ENCODE measurements around the gene RTL10. TPM values are rescaled to one million over a fixed set of nuclear protein-coding genes. Genes with fewer than 3 reads are reported as not detected.

The RTL10 gene
- total and polyA plus RNA-seq, 2 of the 13 experiments (the other 11 are each of a cell fraction or from before 2014, with no cell fraction given), result 14.1 to 15.8 TPM

DNA sequence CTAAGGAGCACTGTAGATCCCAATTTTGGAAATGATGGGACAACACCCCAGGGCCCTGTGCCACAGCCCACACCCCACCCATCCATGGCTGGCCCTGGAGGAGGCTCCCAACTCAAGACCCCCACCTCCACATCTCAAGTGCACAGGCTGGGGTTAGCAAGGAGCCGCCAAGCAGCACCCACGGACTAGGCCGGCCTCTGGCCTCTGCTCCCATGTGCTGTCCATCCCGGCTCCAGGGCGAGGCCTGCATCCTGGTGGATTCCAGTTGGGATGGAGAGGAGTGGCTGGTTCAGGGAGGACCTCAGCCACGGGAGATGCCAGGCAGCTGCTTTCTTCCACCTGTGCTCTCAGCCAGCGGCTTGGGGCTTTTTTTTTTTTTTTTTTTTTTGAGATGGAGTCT is 43.5 kb upstream of the RTL10 start:
- in situ Hi-C loops (cut with HindIII; ENCODE audit: extremely low pct_ligation_motif_present, low pct_unique_long_range_greater_than_20kb), result no loop called here
- H3K9ac ChIP-seq (ENCODE audit: insufficient read depth, low read depth, low read length), result 0 out of 2 replicates have a peak overlapping the region, but pooled peaks have one; percentile 59
- CTCF ChIA-PET (ENCODE audit: low intra/inter-chr PET ratio, low total read pairs), result no interaction called here

DNA sequence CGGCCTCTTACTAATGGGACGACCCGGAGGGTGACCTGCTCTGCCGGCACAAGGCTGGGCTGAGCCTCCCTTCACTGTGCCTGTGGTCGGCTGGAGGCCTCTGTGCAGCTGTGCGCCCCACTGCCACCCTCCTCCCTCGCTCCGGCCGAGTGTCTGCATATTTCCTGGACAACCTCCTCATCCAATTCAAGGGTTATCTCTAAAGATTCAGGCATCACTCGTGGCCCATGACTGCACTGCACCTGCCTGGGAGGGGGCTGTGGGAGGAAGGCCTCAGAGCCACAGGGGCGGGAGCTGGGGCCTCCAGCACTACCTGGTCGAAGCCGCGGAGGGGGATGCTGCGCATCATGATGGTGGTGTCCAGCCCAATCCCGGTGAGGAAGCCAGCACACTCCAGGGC is 43.1 kb upstream of the RTL10 start:
- peaks cover 5 to 15% of the 10 kb centered on the region in 2 experiments; a peak in 4 of 5 replicates for H3K36me3 ChIP-seq (replicated peaks in 1 of 2; ENCODE audit: control insufficient read depth in 1 of 2, insufficient read depth in 2 of 2, low read length in 2 of 2)
- no peaks in the 10 kb centered on the region for H3K27me3 ChIP-seq (ENCODE audit: control insufficient read depth in 1 of 2, insufficient read depth in 2 of 2, low read length in 2 of 2)
- ATAC-seq (no peak), FAIRE-seq (no peak), DNase-seq (ENCODE audit: low spot score) (no peak)
- ChIA-PET POLR2A (interaction anchor here (1.2 kb wide), 1 partner anchor 43 kb away, joined by 6 read pairs; the partner anchor contains the start of genes GNB1L and RTL10), CTCF (ENCODE audit: low intra/inter-chr PET ratio, low total read pairs) (no interaction called here)
- no peaks in the 10 kb centered on the region for H4K20me1 ChIP-seq (ENCODE audit: insufficient read depth, low read length)
- intact Hi-C loops (cut with micrococcal nuclease; ENCODE audit: unreplicated experiment), result no loop called here
- H3K79me2 ChIP-seq (ENCODE audit: insufficient read depth, low read length), result no peaks in the 10 kb centered on the region
- peaks cover 64% of the 10 kb centered on the region for H3K4me1 ChIP-seq (ENCODE audit: insufficient read depth, low read length)
- H3K27ac ChIP-seq (ENCODE audit: extremely low read length, insufficient read depth, low read length), result no peak overlapping the region
- H3K9ac ChIP-seq (ENCODE audit: insufficient read depth, low read depth, low read length), result no peak overlapping the region
- no peaks in the 10 kb centered on the region for H3K9me3 ChIP-seq (ENCODE audit: low read length)
- no peak for TF ChIP-seq SRF (IDR thresholded peaks at IDR 0.05; ENCODE audit: low read depth, low read length)
- no peak for TF ChIP-seq PAX8 (CRISPR knock-in tag; IDR thresholded peaks at IDR 0.05; ENCODE audit: borderline replicate concordance)
- TF ChIP-seq RXRA (CRISPR knock-in tag; IDR thresholded peaks at IDR 0.05), result no peak
- no peak for TF ChIP-seq ZNF607 (CRISPR knock-in tag; IDR thresholded peaks at IDR 0.05; ENCODE audit: borderline replicate concordance)
- no peak for TF ChIP-seq PAWR (CRISPR knock-in tag; IDR thresholded peaks at IDR 0.05; ENCODE audit: borderline replicate concordance)
- no peak for TF ChIP-seq ZNF605 (CRISPR knock-in tag; IDR thresholded peaks at IDR 0.05)
- TF ChIP-seq ZNF816 (CRISPR knock-in tag; IDR thresholded peaks at IDR 0.05; ENCODE audit: borderline replicate concordance), result no peak
- no peak for TF ChIP-seq SP1 (IDR thresholded peaks at IDR 0.05)
- TF ChIP-seq SP1 (CRISPR knock-in tag; IDR thresholded peaks at IDR 0.05), result no peak
- TF ChIP-seq ZNF354B (CRISPR knock-in tag; IDR thresholded peaks at IDR 0.05), result no peak
- TF ChIP-seq, protein P1, sequence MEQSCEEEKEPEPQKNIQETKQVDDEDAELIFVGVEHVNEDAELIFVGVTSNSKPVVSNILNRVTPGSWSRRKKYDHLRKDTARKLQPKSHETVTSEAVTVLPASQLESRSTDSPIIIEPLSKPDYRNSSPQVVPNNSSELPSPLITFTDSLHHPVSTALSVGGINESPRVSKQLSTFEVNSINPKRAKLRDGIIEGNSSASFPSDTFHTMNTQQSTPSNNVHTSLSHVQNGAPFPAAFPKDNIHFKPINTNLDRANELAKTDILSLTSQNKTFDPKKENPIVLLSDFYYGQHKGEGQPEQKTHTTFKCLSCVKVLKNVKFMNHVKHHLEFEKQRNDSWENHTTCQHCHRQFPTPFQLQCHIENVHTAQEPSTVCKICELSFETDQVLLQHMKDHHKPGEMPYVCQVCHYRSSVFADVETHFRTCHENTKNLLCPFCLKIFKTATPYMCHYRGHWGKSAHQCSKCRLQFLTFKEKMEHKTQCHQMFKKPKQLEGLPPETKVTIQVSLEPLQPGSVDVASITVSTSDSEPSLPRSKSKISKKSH (CRISPR knock-in tag; IDR thresholded peaks at IDR 0.05; ENCODE audit: borderline replicate concordance), result no peak
- TF ChIP-seq SRSF9 (IDR thresholded peaks at IDR 0.05; ENCODE audit: borderline replicate concordance, insufficient read depth, low read depth, low read length, poor library complexity, severe bottlenecking), result no peak
- TF ChIP-seq NCOA1 (CRISPR knock-in tag; IDR thresholded peaks at IDR 0.05), result no peak
- TF ChIP-seq KDM3A (CRISPR knock-in tag; IDR thresholded peaks at IDR 0.05; ENCODE audit: low read depth), result no peak
- H2AFZ ChIP-seq (ENCODE audit: low read length), result no peak overlapping the region
- WGBS (ENCODE audit: low lambda C conversion rate), result 95% methylated on average over 6 of the region's 16 CpGs
- in situ Hi-C loops (cut with HindIII; ENCODE audit: extremely low pct_ligation_motif_present, low pct_unique_long_range_greater_than_20kb), result no loop called here
- no TSS peak for BruUV-seq (replicated peaks)
- no peak overlapping the region for H3K4me3 ChIP-seq (replicated peaks in 1 of 3; ENCODE audit: insufficient read depth in 1 of 3, low read depth in 2 of 3, low read length in 3 of 3)
- no peak overlapping the region for H3K4me2 ChIP-seq (ENCODE audit: low read depth, low read length)

More for the DNA sequence above, 43.5 kb upstream of the RTL10 start:
- TF ChIP-seq ZNF672 (CRISPR knock-in tag; IDR thresholded peaks at IDR 0.05) (no peak), ZMAT3 (CRISPR knock-in tag; conservative IDR thresholded peaks at IDR 0.05) (0 out of 2 replicates have a peak, but pooled peaks have one; percentile 3)
- Histone ChIP-seq H3K9me3 (ENCODE audit: low read length) (no peaks in the 10 kb centered on the region), H3K4me1 (ENCODE audit: insufficient read depth, low read length) (peaks cover 64% of the 10 kb centered on the region), H3K4me3 (replicated peaks in 1 of 3; ENCODE audit: insufficient read depth in 1 of 3, low read depth in 2 of 3, low read length in 3 of 3) (no peak overlapping the region), H3K27me3 (ENCODE audit: control insufficient read depth in 1 of 2, insufficient read depth in 2 of 2, low read length in 2 of 2) (no peaks in the 10 kb centered on the region), H2AFZ (ENCODE audit: low read length) (no peak overlapping the region), H3K36me3 (replicated peaks in 1 of 2; ENCODE audit: control insufficient read depth in 1 of 2, insufficient read depth in 2 of 2, low read length in 2 of 2) (peaks cover 5 to 15% of the 10 kb centered on the region in 2 experiments; a peak in 4 of 5 replicates), H3K79me2 (ENCODE audit: insufficient read depth, low read length) (no peaks in the 10 kb centered on the region), H3K4me2 (ENCODE audit: low read depth, low read length) (no peak overlapping the region), H3K27ac (ENCODE audit: extremely low read length, insufficient read depth, low read length) (peak overlapping the region; percentile 91), H4K20me1 (ENCODE audit: insufficient read depth, low read length) (no peaks in the 10 kb centered on the region)
- 81% methylated on average over 7 of the region's 7 CpGs for WGBS (ENCODE audit: low lambda C conversion rate)
- no peak for DNase-seq (ENCODE audit: low spot score)
- no peak for ATAC-seq
- BruUV-seq (replicated peaks), result no TSS peak
- POLR2A ChIA-PET, result interaction anchor here (1.1 to 1.5 kb wide), 4 partner anchors 17 to 44 kb away, joined by 4 to 6 read pairs (median 5); partner anchors contain the start of genes COMT, GNB1L, RTL10 and TXNRD2
- intact Hi-C loops (cut with micrococcal nuclease; ENCODE audit: unreplicated experiment), result no loop called here
- FAIRE-seq, result no peak

Data from HepG2 (cell line).